ACHN (cell line): ENCODE measurements around the gene SPDL1.
"Not testable (repeated sequence)": the region's sequence is repeated elsewhere in the genome, so short reads cannot be mapped to it uniquely, and the experiment has no call there.

ENCODE experiments used
- DNase-seq: peaks from one replicate; pipeline ENCODE4 v3.0.0-alpha.2; 2015
- in situ Hi-C: cut with HindIII; loops from 2 replicates; pipeline ENCODE4 v1.10.0; 2017; ENCODE audit warnings: low sequenced_read_pairs, low pct_ligation_motif_present, low pct_unique_long_range_greater_than_20kb

SPDL1 gene

DNA sequence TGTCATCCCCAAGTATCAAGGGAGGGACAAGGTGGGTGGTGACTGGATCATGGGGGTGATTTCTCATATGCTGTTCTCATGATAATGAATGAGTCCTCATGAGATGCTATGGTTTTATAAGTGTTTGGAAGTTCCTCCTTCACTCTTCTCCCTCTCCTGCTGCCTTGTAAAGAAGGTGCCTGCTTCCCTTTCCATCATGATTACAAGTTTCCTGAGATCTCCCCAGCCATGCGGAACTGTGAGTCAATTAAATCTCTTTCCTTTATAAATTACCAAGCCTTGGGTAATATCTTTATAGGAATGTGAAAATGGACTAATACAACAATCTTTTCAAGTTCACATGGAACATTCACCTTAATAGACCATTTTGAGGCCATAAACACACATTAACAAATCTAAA lies 32.0 kb downstream of the SPDL1 start:
- DNase-seq: no peak
- in situ Hi-C loops: no loop called here

DNA sequence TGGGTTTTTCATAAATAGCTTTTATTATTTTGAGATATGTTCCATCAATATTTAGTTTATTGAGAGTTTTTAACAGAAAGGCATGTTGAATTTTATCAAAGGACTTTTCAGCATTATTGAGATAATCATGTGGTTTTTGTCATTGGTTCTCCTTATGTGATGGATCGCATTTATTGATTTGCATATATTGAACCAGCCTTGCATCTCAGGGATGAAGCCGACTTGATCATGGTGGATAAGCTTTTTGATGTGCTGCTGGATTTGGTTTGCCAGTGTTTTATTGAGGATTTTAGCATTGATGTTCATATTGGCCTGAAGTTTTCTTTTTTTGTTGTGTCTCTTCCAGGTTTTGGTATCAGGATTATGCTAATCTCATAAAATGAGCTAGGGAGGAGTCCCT lies 40.7 kb downstream of the SPDL1 start:
- DNase-seq, in situ Hi-C loops: not testable (repeated sequence)

DNA sequence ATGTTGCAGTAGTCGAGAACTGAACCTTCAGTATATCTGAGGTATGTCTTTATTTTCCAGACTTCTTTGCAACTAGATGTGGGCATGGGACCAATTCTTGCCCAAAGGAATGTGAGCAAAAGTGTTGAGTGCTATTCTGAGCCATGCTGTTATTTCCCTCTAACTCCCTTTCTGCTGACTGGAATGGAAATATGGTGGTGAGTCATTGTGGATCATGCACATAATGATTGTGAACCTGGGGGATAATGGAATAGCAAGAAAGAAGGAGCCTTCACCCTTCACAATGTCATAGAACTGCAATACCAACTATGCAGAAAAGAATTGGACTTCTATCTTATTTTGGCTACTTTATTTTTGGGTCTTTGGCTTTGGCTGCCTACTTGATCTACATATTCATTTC lies 43.2 kb downstream of the SPDL1 start:
- in situ Hi-C loops: no loop called here
- peak; percentile 77 for DNase-seq

DNA sequence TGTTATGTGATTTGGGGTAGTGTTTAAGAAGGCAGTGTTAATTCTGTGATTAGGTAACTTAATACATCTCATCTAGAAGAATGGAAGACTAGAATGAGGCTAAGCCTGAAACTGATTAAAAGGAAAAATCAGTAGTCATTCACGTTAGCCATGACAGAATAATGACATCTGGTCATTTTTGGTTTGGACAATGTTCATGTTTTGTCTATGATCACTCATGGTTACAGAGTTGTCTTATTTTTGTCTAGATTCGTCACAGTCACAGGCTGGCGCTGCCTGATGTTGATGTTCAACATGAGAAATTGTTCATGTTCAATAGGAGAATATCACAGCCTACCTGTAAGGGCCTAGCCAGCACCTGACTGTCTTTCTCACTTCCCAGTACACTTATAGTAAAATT lies 44.0 kb downstream of the SPDL1 start:
- in situ Hi-C loops: no loop called here
- no peak for DNase-seq

DNA sequence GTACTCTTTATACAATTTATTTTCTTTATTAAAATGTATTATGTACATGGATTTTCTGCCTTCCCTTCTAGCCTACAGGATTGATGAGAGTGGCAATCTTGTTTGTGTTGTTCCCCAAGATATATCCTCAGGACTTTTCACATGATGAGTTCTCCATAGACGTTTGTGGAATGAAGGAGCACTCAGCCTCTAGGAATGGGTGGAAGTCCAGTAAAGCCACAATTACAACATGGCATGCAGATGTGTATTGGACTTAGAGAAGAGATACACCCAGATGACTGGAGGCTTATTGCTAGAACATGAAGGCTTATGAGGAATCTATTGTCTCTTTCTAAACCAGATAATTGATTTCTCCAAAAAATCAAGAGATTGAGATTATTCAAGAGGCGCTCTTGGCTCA lies 45.3 kb downstream of the SPDL1 start:
- no peak for DNase-seq
- in situ Hi-C loops: no loop called here

DNA sequence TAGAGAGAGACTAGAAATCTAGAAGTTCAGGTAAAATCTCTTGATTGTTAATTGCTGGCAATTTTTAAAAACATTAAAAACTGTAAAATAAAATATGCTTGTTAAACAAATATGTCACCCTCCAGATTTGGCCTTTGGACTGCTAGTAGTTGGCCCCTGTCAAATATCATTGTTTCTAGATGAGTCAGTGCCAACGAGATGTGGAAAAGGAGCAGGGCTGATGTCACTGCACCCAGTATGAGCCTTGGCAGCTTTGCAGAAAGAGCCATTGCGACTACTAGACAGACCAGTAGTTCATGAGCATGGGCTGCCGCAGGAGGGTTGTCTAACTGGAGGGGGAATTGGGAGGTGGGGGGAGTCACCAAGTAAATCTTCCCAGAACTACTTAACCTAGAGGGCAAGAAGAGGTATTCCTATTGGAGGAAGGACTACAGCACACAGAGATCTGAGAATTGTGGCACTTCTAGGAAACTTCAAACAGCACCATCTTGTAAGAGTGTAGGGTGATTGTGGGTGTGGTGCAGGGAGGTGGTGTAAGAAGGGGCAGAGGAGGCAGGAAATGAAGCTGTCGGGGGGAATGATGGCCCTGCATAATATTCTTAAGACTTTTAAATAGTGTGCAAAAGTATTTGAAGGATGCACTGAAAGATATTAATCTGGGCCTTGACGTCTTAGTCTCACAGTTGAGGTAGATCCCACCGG lies 46.4 kb downstream of the SPDL1 start:
- in situ Hi-C loops: no loop called here
- peak; percentile 89 for DNase-seq

DNA sequence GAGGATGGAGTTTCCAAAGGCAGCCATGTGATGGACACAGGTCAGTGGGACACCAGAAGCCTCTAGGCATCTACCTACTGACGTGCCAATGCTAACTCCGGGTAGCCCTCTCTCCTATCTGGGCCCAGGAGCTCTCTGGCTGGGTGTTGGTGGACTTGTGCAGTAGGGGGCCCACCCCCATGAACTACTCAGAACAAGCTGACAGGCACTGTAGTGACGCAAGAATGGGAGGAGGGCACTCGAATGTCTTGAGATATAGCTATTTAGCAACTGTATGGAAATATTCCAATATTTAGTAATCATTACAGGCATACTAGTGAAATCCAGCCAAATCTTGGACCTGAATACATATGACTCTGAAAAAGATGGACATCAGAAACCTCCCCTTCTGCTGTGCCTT lies 47.8 kb downstream of the SPDL1 start:
- in situ Hi-C loops: no loop called here

DNA sequence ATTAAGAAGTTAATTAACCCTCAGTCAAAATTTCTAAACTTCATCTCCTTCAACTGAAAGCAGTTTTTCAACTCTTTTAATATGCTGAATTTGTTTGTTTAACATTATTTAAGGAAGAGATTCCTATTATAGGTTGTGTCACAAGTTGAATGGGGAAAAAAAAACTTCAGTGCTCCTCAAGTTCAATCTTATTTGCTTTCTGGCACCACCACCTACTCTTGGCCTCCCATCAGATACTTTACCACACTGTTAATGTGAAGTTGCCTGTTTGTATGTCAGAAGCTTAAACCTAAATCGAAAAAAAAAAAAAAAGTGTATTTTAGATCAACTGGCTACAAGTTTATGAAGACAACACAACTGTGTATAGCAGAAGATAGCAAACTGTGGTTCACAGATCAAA lies 49.4 kb downstream of the SPDL1 start:
- no peak for DNase-seq
- in situ Hi-C loops: no loop called here

More for the DNA sequence above, 47.8 kb downstream of the SPDL1 start:
- no peak for DNase-seq

DNA sequence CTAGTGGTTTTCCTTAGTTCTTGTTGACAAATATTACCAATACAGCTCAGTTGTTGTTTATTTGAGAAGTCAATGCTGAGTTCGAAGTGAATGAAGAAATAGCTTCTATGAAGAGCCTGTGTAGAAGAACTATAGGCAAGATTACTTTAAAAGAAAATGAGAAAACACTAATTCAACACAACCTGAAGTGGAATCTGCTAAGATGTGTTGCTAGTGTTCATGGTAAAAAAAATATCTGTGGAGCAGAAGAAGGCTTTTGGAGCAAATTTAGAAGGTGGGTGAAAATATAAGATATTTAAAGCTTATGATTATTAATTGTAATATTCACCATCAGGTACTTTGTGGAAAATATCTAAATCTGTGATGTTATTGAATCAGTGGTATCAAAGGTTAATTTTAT lies 51.0 kb downstream of the SPDL1 start:
- DNase-seq: no peak
- in situ Hi-C loops: no loop called here

DNA sequence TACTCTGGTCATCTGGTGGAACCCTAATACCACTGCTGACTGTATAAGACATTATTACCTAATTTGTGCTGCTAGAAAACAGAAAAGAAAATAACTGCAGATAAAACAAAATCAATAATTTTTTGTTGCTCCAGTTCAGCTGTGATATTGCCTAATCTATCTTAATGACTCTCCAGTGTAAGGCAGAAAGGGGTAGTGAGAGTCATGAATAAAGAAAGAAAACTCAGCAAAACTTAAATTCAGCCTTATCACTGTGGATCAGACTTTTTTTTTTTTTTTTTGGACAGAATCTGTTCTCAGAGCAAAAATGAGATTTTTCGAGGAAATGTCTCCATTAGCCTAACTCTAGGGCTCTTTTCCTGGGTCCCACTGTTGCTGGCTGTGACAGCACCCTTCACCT lies 52.4 kb downstream of the SPDL1 start:
- in situ Hi-C loops: no loop called here
- DNase-seq: no peak

DNA sequence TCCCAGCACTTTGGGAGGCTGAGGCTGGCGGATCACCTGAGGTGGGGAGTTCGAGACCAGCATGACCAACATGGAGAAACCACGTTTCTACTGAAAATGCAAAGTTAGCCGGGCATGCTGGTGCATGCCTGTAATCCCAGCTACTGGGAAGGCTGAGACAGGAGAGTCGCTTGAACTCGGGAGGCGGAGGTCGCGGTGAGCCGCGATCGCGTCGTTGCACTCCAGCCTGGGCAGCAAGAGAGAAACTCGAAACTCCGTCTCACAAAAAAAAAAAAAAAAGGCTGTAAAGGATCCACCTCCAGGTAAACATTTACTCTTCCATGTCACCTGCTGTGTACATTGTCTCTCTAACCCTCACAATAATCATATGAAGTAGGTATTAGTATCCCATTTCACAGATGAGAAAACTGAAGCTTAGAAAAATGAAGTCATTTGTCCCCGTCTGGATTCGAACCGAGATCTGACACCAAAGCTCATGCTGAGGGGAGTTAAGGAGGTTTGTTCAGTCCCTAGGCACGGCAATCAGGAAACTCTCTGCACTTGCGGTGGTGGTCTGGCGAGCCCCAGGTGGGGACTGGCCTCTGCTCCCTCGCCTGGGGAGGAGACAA lies 53.0 kb downstream of the SPDL1 start:
- no peak for DNase-seq
- in situ Hi-C loops: no loop called here

DNA sequence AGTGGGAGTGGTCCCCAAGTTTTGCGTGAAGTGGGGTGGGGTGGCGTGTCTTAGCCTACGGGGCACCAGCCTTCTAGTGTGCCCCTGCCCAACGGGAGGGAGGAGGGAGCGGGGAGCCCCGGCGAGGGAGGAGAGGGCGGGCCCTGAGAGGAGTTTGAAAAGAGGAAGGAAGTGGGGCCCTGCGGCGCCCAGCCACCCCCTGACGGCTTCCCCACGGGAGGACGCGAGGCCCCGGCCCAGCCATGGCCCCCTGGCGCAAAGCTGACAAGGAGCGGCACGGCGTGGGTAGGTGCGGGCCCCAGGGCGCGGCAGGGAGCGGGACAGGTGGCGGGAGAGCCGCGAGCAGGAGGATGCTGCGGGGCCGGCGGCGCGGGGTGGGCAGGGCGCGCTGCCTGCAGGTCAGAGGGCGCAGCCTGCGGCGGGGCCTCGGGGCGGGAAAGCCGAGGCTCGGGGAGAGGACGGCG lies 53.5 kb downstream of the SPDL1 start, which contains the start of gene DOCK2:
Gene DOCK2 (plus strand): TSS at position 191 of the 464 bp plus-strand sequence. CDS start 52 bp downstream, at position 243.
- DNase-seq: peak; percentile 36
- in situ Hi-C loops: no loop called here

DNA sequence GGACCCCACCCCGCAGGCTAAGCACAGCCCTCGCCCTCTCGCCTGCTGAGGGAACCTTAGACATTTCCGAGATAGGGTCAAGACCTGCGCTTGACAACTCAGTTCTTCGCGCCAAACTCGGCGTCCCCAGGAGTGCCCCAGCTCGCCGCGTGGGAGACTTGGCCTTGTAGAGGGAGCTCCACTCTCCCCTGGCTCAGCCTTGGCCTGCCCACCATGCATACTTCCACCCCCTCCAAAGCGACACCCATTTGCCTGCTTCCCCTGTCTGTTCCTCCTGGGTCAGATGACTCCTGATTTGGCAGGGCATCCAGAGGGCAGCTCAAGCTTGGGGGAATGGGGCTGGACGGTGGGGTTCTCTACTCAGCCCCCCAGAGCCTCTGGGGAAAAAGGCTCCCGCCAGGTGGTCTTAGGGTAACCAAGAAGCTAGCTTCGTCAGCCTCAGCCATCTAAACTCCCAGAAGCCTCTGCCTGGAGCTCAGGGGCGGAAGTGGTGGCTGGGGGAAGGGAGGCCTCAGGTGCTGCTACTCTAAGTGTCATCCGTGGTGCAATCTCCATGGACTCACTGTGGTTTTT lies 54.1 kb downstream of the SPDL1 start:
- DNase-seq: no peak

DNA sequence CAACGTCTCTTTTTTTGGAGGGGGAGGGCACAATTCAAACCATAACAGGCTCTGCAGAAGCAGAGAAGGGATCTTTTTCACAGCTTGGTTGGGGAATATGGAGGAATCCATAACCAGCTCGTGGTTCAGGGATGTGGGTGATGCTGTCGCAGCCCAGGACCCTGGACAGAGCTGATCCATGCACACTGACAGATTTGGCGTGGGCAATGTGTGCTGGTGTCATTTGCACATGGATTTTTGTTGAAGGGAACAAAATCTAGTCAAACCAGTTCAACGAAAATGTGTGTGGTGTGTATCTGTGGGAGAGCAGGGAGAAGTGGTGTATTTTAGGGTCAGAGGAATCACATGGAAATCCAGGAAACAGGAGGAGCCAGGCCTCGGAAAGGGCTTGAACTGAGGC lies 57.7 kb downstream of the SPDL1 start:
- no peak for DNase-seq
- in situ Hi-C loops: no loop called here

More for the DNA sequence above, 54.1 kb downstream of the SPDL1 start:
- in situ Hi-C loops: no loop called here

DNA sequence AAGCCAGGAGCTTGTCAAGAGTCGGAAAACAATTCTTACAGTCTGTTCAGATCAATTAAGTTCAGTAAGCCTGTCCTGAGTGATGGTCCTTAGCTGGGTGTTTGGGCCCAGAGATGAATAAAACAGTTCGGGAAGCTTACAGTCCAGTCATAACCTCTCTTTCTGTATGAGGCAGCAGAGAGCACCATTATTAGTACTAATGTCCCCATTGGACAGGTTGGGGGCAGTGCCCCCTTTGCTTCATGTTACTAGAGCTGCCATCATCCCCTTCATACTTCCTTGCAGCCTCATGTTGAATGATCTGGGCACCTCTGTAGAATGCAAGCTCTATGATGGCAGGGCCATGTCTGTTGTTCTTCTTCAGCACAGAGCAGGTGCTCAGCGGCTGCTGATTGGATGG lies 63.3 kb downstream of the SPDL1 start:
- DNase-seq: no peak
- in situ Hi-C loops: no loop called here

DNA sequence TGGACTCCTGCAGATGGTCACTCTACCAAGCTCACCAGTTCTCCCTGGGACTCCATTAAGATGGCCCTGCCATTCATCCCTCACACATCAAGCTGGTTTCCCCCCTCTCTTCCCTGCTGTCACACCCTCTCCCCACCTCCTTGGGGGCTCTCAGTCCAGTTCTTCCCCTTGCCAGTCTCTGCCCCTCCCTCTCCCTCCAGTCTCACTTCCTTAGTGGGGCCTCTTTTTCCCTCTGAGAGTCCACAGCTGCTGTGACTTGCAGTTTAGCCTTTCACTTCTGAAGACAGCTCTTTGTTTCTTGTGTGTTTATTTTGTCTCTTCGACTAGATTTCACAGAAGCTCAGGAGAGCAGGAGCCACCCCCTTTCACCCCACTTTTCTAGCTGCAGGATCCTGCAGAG lies 64.0 kb downstream of the SPDL1 start:
- DNase-seq: no peak
- in situ Hi-C loops: no loop called here

DNA sequence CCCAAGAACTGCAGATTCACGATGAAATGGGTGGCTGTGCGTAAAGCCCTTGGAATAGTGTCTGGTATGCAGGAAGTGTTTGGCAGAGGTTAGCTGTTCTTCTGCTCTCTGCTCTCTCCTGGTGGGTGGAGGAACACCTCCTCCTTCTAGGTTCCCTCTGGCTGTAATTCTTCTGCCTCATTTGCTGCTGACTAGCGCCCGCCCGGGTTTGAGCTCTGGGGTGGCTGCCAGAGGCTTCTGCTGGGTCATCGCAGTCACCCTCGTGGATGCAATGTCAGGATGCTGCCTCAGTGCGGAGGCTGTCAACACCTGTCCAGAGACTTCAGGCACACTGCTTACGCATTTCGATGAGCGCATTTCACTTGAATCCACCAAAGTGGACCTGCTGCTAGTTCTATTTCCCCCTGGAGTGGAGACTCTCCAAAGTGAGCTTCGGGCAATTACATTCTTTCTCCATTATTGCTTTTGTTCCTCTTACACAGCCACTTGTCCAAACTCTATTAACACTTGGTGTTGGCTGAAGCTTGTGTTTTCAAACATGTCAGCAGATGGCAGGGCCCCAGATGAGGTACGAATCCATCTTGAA lies 65.2 kb downstream of the SPDL1 start:
- DNase-seq: peak; percentile 64
- in situ Hi-C loops: no loop called here

DNA sequence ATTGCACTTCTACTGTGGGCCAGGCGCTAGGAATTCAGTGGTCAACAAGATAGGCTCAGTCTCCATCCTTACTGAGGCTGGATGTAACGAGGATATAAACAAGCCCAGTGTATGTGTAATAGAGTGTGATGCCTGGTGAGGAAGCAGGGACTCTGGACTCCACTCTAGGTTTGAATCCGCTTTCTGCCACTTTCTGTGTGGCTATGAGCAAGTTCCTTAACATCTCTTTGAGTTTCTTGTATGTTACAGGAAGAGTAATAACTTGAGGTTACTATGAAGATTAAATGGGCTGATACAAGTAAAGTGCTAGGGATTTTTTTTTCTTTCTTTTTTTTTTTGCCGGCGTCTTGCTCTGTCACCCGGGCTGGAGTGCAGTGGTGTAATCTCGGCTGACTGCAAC lies 65.9 kb downstream of the SPDL1 start:
- DNase-seq: no peak
- in situ Hi-C loops: no loop called here

DNA sequence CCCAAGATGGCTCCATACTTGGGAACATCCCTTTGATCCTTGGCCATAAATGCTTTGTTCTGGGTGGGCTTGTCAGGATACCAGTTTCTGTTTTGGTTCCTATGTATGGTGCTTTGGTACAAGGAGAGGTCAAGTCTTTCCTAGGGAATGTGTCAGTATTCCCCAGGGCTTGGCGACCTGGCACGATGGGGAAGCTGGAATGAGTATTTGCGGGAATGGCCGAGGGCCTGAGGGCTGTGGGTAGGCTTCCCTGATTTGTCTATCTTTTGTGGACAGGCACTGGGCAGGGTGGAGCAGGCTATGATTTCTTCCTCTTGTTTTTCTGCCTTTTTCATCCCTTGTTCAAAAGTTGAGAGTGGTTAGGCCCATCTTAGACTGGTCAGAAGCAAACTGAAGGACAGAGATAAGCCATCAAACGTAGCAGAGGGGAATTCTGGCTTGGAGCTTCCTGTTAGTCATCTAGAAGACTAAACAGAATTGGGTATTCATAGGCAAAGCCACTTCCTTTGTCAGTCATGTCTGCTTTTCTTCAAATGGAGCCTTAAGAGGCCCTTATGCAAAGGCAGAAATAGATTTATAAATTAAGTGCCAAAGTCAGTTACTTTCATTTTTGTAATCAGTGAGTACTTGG lies 67.2 kb downstream of the SPDL1 start:
- peak; percentile 27 for DNase-seq
- in situ Hi-C loops: no loop called here
